BE2C (cell line): ENCODE measurements around the gene ATP5ME.
A peak's percentile ranks its signal among the peaks of the same experiment; 100 is the strongest.
"Not testable (repeated sequence)": the region's sequence is repeated elsewhere in the genome, so short reads cannot be mapped to it uniquely, and the experiment has no call there.

Source experiments
- DNase-seq: peaks from one replicate; pipeline ENCODE4 v3.0.0-alpha.2; 2020
- H3K27me3 ChIP-seq: fragments of 250-450 bp; sonication (Bioruptor Pico); 2 replicates; pipeline ENCODE4 v1.5.1; 2020; ENCODE audit warnings: mild to moderate bottlenecking
- H3K36me3 ChIP-seq: fragments of 250-450 bp; sonication (Bioruptor Pico); 2 replicates; pipeline ENCODE4 v1.5.1; 2020; ENCODE audit warnings: mild to moderate bottlenecking
- H3K4me1 ChIP-seq: fragments of 250-450 bp; sonication (Bioruptor Pico); 2 replicates; pipeline ENCODE4 v1.5.1; 2020
- H3K4me3 ChIP-seq: 2 replicates; pipeline ENCODE4 v1.5.1; 2011; ENCODE audit warnings: low read depth, low read length
- H3K9me3 ChIP-seq: fragments of 250-450 bp; sonication (Bioruptor Pico); 2 replicates; pipeline ENCODE4 v1.5.1; 2020
- CTCF ChIP-seq: IDR thresholded peaks from 2 replicates; pipeline ENCODE4 v1.5.1; 2012; ENCODE audit warnings: mild to moderate bottlenecking, low read depth, low read length

Gene ATP5ME

GRCh38 chr4:710116-710515 is 36.0 kb upstream of the ATP5ME start:
- Histone ChIP-seq H3K36me3 (peaks cover 5% of the 10 kb centered on the region; the same call in 1 of the 2 replicates), H3K4me1 (no peaks in the 10 kb centered on the region), H3K9me3 (no peaks in the 10 kb centered on the region), H3K4me3 (no peak overlapping the region), H3K27me3 (no peaks in the 10 kb centered on the region)
- DNase-seq: no peak
- no peak for TF ChIP-seq CTCF

- Histone ChIP-seq H3K36me3 (peaks cover 5% of the 10 kb centered on the region; the same call in 1 of the 2 replicates), H3K4me3 (no peak overlapping the region), H3K27me3 (no peaks in the 10 kb centered on the region), H3K4me1 (no peaks in the 10 kb centered on the region), H3K9me3 (no peaks in the 10 kb centered on the region)
- TF ChIP-seq CTCF: no peak
- DNase-seq: no peak
Measured at GRCh38 chr4:709348-709747, 35.3 kb upstream of the ATP5ME start.

- H3K27me3 ChIP-seq: no peaks in the 10 kb centered on the region
- H3K36me3 ChIP-seq: peaks cover 5% of the 10 kb centered on the region; the same call in 1 of the 2 replicates
- H3K4me3 ChIP-seq: no peak overlapping the region
- DNase-seq: no peak
- no peaks in the 10 kb centered on the region for H3K9me3 ChIP-seq
- no peaks in the 10 kb centered on the region for H3K4me1 ChIP-seq
- TF ChIP-seq CTCF: no peak
Measured at GRCh38 chr4:708631-708933, 34.5 kb upstream of the ATP5ME start.

GRCh38 chr4:707929-708630 is 34.0 kb upstream of the ATP5ME start:
- Histone ChIP-seq H3K36me3 (peaks cover 5% of the 10 kb centered on the region; the same call in 1 of the 2 replicates), H3K27me3 (no peaks in the 10 kb centered on the region), H3K4me1 (no peaks in the 10 kb centered on the region), H3K9me3 (no peaks in the 10 kb centered on the region), H3K4me3 (no peak overlapping the region)
- TF ChIP-seq CTCF: no peak
- DNase-seq: no peak

- H3K9me3 ChIP-seq: no peaks in the 10 kb centered on the region
- no peaks in the 10 kb centered on the region for H3K4me1 ChIP-seq
- H3K4me3 ChIP-seq: peak overlapping the region; percentile 87
- no peak for DNase-seq
- no peaks in the 10 kb centered on the region for H3K27me3 ChIP-seq
- TF ChIP-seq CTCF: no peak
- peaks cover 5% of the 10 kb centered on the region; the same call in 1 of the 2 replicates for H3K36me3 ChIP-seq
Measured at GRCh38 chr4:706834-707598, 32.9 kb upstream of the ATP5ME start.

- peak overlapping the region; percentile 87 for H3K4me3 ChIP-seq
- H3K36me3 ChIP-seq, H3K4me1 ChIP-seq, H3K27me3 ChIP-seq, DNase-seq, H3K9me3 ChIP-seq: not testable (repeated sequence)
Measured at GRCh38 chr4:706083-706633, 32.1 kb upstream of the ATP5ME start.
